ENCODE results near the gene CENPF. TPM values are rescaled to one million over a fixed set of nuclear protein-coding genes. Genes with fewer than 3 reads are reported as not detected.

Gene CENPF
- total RNA-seq, 1 experiment from 2014 or later = 44.0 TPM

GRCh38 chr1:214617843-214618242 is 14.8 kb downstream of the CENPF start:
- no peak overlapping the region for H3K4me3 ChIP-seq (ENCODE audit: low read length)
- H3K9ac ChIP-seq (ENCODE audit: low read length) = no peak overlapping the region
- no peak overlapping the region for H3K27ac ChIP-seq (ENCODE audit: low read length)
- no peaks in the 10 kb centered on the region for H3K9me3 ChIP-seq (ENCODE audit: low read length)
- no peaks in the 10 kb centered on the region for H4K20me1 ChIP-seq (ENCODE audit: insufficient read depth, low read depth, low read length)
- no peak for DNase-seq
- H3K36me3 ChIP-seq (ENCODE audit: insufficient read depth, low read length) = peaks cover 83% of the 10 kb centered on the region
- H3K27me3 ChIP-seq (ENCODE audit: low read length) = no peaks in the 10 kb centered on the region
- no peaks in the 10 kb centered on the region for H3K9me2 ChIP-seq (replicated peaks; ENCODE audit: insufficient read depth, low read length)
- no peak overlapping the region for H2AFZ ChIP-seq (ENCODE audit: low read length)
- no peak overlapping the region for H3K4me2 ChIP-seq (ENCODE audit: low read depth, low read length, poor library complexity, severe bottlenecking)
- H3K4me1 ChIP-seq (ENCODE audit: low read length) = no peaks in the 10 kb centered on the region
- H3K79me2 ChIP-seq (ENCODE audit: low read length) = peaks cover 53% of the 10 kb centered on the region

GRCh38 chr1:214621236-214621635 is 18.2 kb downstream of the CENPF start:
- Histone ChIP-seq H3K27me3 (ENCODE audit: low read length) (no peaks in the 10 kb centered on the region), H3K9me3 (ENCODE audit: low read length) (no peaks in the 10 kb centered on the region), H4K20me1 (ENCODE audit: insufficient read depth, low read depth, low read length) (no peaks in the 10 kb centered on the region), H3K36me3 (ENCODE audit: insufficient read depth, low read length) (peaks cover 79% of the 10 kb centered on the region), H3K9ac (ENCODE audit: low read length) (no peak overlapping the region), H3K27ac (ENCODE audit: low read length) (no peak overlapping the region), H3K79me2 (ENCODE audit: low read length) (peaks cover 27% of the 10 kb centered on the region), H3K4me1 (ENCODE audit: low read length) (no peaks in the 10 kb centered on the region), H3K4me3 (ENCODE audit: low read length) (no peak overlapping the region), H2AFZ (ENCODE audit: low read length) (no peak overlapping the region), H3K4me2 (ENCODE audit: low read depth, low read length, poor library complexity, severe bottlenecking) (no peak overlapping the region), H3K9me2 (replicated peaks; ENCODE audit: insufficient read depth, low read length) (no peaks in the 10 kb centered on the region)
- no peak for DNase-seq

GRCh38 chr1:214623430-214623829 is 20.4 kb downstream of the CENPF start:
- H3K27me3 ChIP-seq (ENCODE audit: low read length) = no peaks in the 10 kb centered on the region
- peaks cover 79% of the 10 kb centered on the region for H3K36me3 ChIP-seq (ENCODE audit: insufficient read depth, low read length)
- no peaks in the 10 kb centered on the region for H3K9me3 ChIP-seq (ENCODE audit: low read length)
- H3K9me2 ChIP-seq (replicated peaks; ENCODE audit: insufficient read depth, low read length) = no peaks in the 10 kb centered on the region
- no peak overlapping the region for H3K9ac ChIP-seq (ENCODE audit: low read length)
- H4K20me1 ChIP-seq (ENCODE audit: insufficient read depth, low read depth, low read length) = no peaks in the 10 kb centered on the region
- H3K4me3 ChIP-seq (ENCODE audit: low read length) = no peak overlapping the region
- no peak overlapping the region for H3K27ac ChIP-seq (ENCODE audit: low read length)
- H2AFZ ChIP-seq (ENCODE audit: low read length) = no peak overlapping the region
- DNase-seq = no peak
- no peaks in the 10 kb centered on the region for H3K4me1 ChIP-seq (ENCODE audit: low read length)
- peaks cover 24% of the 10 kb centered on the region for H3K79me2 ChIP-seq (ENCODE audit: low read length)
- H3K4me2 ChIP-seq (ENCODE audit: low read depth, low read length, poor library complexity, severe bottlenecking) = no peak overlapping the region

- no peak overlapping the region for H3K4me3 ChIP-seq (ENCODE audit: low read length)
Measured at GRCh38 chr1:214632091-214632490, 29.1 kb downstream of the CENPF start.

GRCh38 chr1:214633686-214634085 is 30.7 kb downstream of the CENPF start:
- Histone ChIP-seq H4K20me1 (ENCODE audit: insufficient read depth, low read depth, low read length) (no peaks in the 10 kb centered on the region), H2AFZ (ENCODE audit: low read length) (no peak overlapping the region), H3K4me1 (ENCODE audit: low read length) (no peaks in the 10 kb centered on the region), H3K9ac (ENCODE audit: low read length) (no peak overlapping the region), H3K4me3 (ENCODE audit: low read length) (no peak overlapping the region), H3K9me3 (ENCODE audit: low read length) (no peaks in the 10 kb centered on the region), H3K79me2 (ENCODE audit: low read length) (peaks cover 44% of the 10 kb centered on the region), H3K27me3 (ENCODE audit: low read length) (no peaks in the 10 kb centered on the region), H3K27ac (ENCODE audit: low read length) (no peak overlapping the region), H3K4me2 (ENCODE audit: low read depth, low read length, poor library complexity, severe bottlenecking) (no peak overlapping the region), H3K9me2 (replicated peaks; ENCODE audit: insufficient read depth, low read length) (no peaks in the 10 kb centered on the region), H3K36me3 (ENCODE audit: insufficient read depth, low read length) (peaks cover 91% of the 10 kb centered on the region)
- no peak for DNase-seq

More at GRCh38 chr1:214632091-214632490, 29.1 kb downstream of the CENPF start:
- H3K4me1 ChIP-seq (ENCODE audit: low read length) = no peaks in the 10 kb centered on the region
- H3K79me2 ChIP-seq (ENCODE audit: low read length) = peaks cover 38% of the 10 kb centered on the region
- no peak for DNase-seq
- H3K9me2 ChIP-seq (replicated peaks; ENCODE audit: insufficient read depth, low read length) = no peaks in the 10 kb centered on the region
- no peak overlapping the region for H3K4me2 ChIP-seq (ENCODE audit: low read depth, low read length, poor library complexity, severe bottlenecking)
- peaks cover 84% of the 10 kb centered on the region; the same call in 1 of the 2 replicates for H3K36me3 ChIP-seq (ENCODE audit: insufficient read depth, low read length)
- no peaks in the 10 kb centered on the region for H3K9me3 ChIP-seq (ENCODE audit: low read length)
- H3K27ac ChIP-seq (ENCODE audit: low read length) = no peak overlapping the region
- no peaks in the 10 kb centered on the region for H4K20me1 ChIP-seq (ENCODE audit: insufficient read depth, low read depth, low read length)
- H3K27me3 ChIP-seq (ENCODE audit: low read length) = no peaks in the 10 kb centered on the region
- H2AFZ ChIP-seq (ENCODE audit: low read length) = no peak overlapping the region
- no peak overlapping the region for H3K9ac ChIP-seq (ENCODE audit: low read length)

- H2AFZ ChIP-seq (ENCODE audit: low read length) = no peak overlapping the region
- peaks cover 43% of the 10 kb centered on the region for H3K79me2 ChIP-seq (ENCODE audit: low read length)
- no peaks in the 10 kb centered on the region for H3K27me3 ChIP-seq (ENCODE audit: low read length)
- no peaks in the 10 kb centered on the region for H3K9me3 ChIP-seq (ENCODE audit: low read length)
- no peak overlapping the region for H3K4me2 ChIP-seq (ENCODE audit: low read depth, low read length, poor library complexity, severe bottlenecking)
- DNase-seq = no peak
- no peaks in the 10 kb centered on the region for H3K9me2 ChIP-seq (replicated peaks; ENCODE audit: insufficient read depth, low read length)
- peaks cover 91% of the 10 kb centered on the region for H3K36me3 ChIP-seq (ENCODE audit: insufficient read depth, low read length)
- H4K20me1 ChIP-seq (ENCODE audit: insufficient read depth, low read depth, low read length) = no peaks in the 10 kb centered on the region
- no peak overlapping the region for H3K9ac ChIP-seq (ENCODE audit: low read length)
- no peaks in the 10 kb centered on the region for H3K4me1 ChIP-seq (ENCODE audit: low read length)
- H3K4me3 ChIP-seq (ENCODE audit: low read length) = no peak overlapping the region
- H3K27ac ChIP-seq (ENCODE audit: low read length) = no peak overlapping the region
Measured at GRCh38 chr1:214634267-214634666, 31.3 kb downstream of the CENPF start.

GRCh38 chr1:214635086-214635485 is 32.1 kb downstream of the CENPF start:
- Histone ChIP-seq H2AFZ (ENCODE audit: low read length) (no peak overlapping the region), H3K4me3 (ENCODE audit: low read length) (no peak overlapping the region), H4K20me1 (ENCODE audit: insufficient read depth, low read depth, low read length) (no peaks in the 10 kb centered on the region), H3K27ac (ENCODE audit: low read length) (no peak overlapping the region), H3K4me2 (ENCODE audit: low read depth, low read length, poor library complexity, severe bottlenecking) (no peak overlapping the region), H3K36me3 (ENCODE audit: insufficient read depth, low read length) (peaks cover 93% of the 10 kb centered on the region), H3K9me3 (ENCODE audit: low read length) (no peaks in the 10 kb centered on the region), H3K4me1 (ENCODE audit: low read length) (no peaks in the 10 kb centered on the region), H3K27me3 (ENCODE audit: low read length) (no peaks in the 10 kb centered on the region), H3K79me2 (ENCODE audit: low read length) (peaks cover 43% of the 10 kb centered on the region), H3K9ac (ENCODE audit: low read length) (no peak overlapping the region), H3K9me2 (replicated peaks; ENCODE audit: insufficient read depth, low read length) (no peaks in the 10 kb centered on the region)
- no peak for DNase-seq

GRCh38 chr1:214635506-214635905 is 32.5 kb downstream of the CENPF start:
- Histone ChIP-seq H3K4me1 (ENCODE audit: low read length) (no peaks in the 10 kb centered on the region), H2AFZ (ENCODE audit: low read length) (no peak overlapping the region), H3K9me3 (ENCODE audit: low read length) (no peaks in the 10 kb centered on the region), H3K4me3 (ENCODE audit: low read length) (no peak overlapping the region), H3K36me3 (ENCODE audit: insufficient read depth, low read length) (peaks cover 93% of the 10 kb centered on the region), H3K27me3 (ENCODE audit: low read length) (no peaks in the 10 kb centered on the region), H3K9me2 (replicated peaks; ENCODE audit: insufficient read depth, low read length) (no peaks in the 10 kb centered on the region), H3K79me2 (ENCODE audit: low read length) (peaks cover 43% of the 10 kb centered on the region), H3K27ac (ENCODE audit: low read length) (no peak overlapping the region), H4K20me1 (ENCODE audit: insufficient read depth, low read depth, low read length) (no peaks in the 10 kb centered on the region), H3K4me2 (ENCODE audit: low read depth, low read length, poor library complexity, severe bottlenecking) (no peak overlapping the region), H3K9ac (ENCODE audit: low read length) (no peak overlapping the region)
- no peak for DNase-seq

- DNase-seq = no peak
- peaks cover 93% of the 10 kb centered on the region for H3K36me3 ChIP-seq (ENCODE audit: insufficient read depth, low read length)
- no peaks in the 10 kb centered on the region for H3K9me2 ChIP-seq (replicated peaks; ENCODE audit: insufficient read depth, low read length)
- H3K27ac ChIP-seq (ENCODE audit: low read length) = no peak overlapping the region
- H3K4me1 ChIP-seq (ENCODE audit: low read length) = no peaks in the 10 kb centered on the region
- no peak overlapping the region for H3K9ac ChIP-seq (ENCODE audit: low read length)
- peaks cover 39% of the 10 kb centered on the region for H3K79me2 ChIP-seq (ENCODE audit: low read length)
- no peaks in the 10 kb centered on the region for H3K27me3 ChIP-seq (ENCODE audit: low read length)
- H2AFZ ChIP-seq (ENCODE audit: low read length) = no peak overlapping the region
- H3K9me3 ChIP-seq (ENCODE audit: low read length) = no peaks in the 10 kb centered on the region
- no peak overlapping the region for H3K4me3 ChIP-seq (ENCODE audit: low read length)
- H3K4me2 ChIP-seq (ENCODE audit: low read depth, low read length, poor library complexity, severe bottlenecking) = no peak overlapping the region
- H4K20me1 ChIP-seq (ENCODE audit: insufficient read depth, low read depth, low read length) = no peaks in the 10 kb centered on the region
Measured at GRCh38 chr1:214636436-214636835, 33.4 kb downstream of the CENPF start.
